Measurements from ENCODE around the gene MOSMO.

The MOSMO gene

GRCh38 chr16:22089910-22090309 is 82.0 kb downstream of the MOSMO start:
- ChIA-PET POLR2A (no interaction called here), CTCF (interaction anchor here (1.2 to 8.9 kb wide), 5 partner anchors 10 to 99 kb away, joined by 4 to 87 read pairs (median 13); no protein-coding TSS in a partner anchor)
- no peak for DNase-seq (ENCODE audit: low read depth, low spot score)

GRCh38 chr16:22091721-22092120 is 83.8 kb downstream of the MOSMO start:
- no peak for DNase-seq (ENCODE audit: low read depth, low spot score)
- no peak for TF ChIP-seq CTCF (IDR thresholded peaks at IDR 0.05; ENCODE audit: insufficient read depth, low read length, missing control alignments)
- CTCF ChIA-PET, result interaction anchor here (1.1 to 8.9 kb wide), 6 partner anchors 9 to 123 kb away, joined by 3 to 87 read pairs (median 4); no protein-coding TSS in a partner anchor
- no peak overlapping the region for H3K4me3 ChIP-seq (ENCODE audit: low read depth, low read length)
- POLR2A ChIA-PET, result interaction anchor here (0.7 kb wide), 1 partner anchor 84 kb away, joined by 4 read pairs; the partner anchor contains the start of gene MOSMO

More at GRCh38 chr16:22089910-22090309, 82.0 kb downstream of the MOSMO start:
- no peak overlapping the region for H3K4me3 ChIP-seq (ENCODE audit: low read depth, low read length)
- no peak for TF ChIP-seq CTCF (IDR thresholded peaks at IDR 0.05; ENCODE audit: insufficient read depth, low read length, missing control alignments)

- DNase-seq (ENCODE audit: low read depth, low spot score), result peak; percentile 33
- ChIA-PET POLR2A (interaction anchor here (0.7 kb wide), 1 partner anchor 85 kb away, joined by 4 read pairs; the partner anchor contains the start of gene MOSMO), CTCF (interaction anchor here (1.2 to 8.9 kb wide), 5 partner anchors 8 to 97 kb away, joined by 3 to 87 read pairs (median 6); no protein-coding TSS in a partner anchor)
- H3K4me3 ChIP-seq (ENCODE audit: low read depth, low read length), result no peak within 1 kb of the TSS
- TF ChIP-seq CTCF (IDR thresholded peaks at IDR 0.05; ENCODE audit: insufficient read depth, low read length, missing control alignments), result no peak
These were observed 84.4 kb downstream of the MOSMO start, which contains the start of gene VWA3A for GRCh38 chr16:22092143-22092933. VWA3A (plus strand) TSS chr16:22092541; CDS start chr16:22092638, 97 bp downstream.

- ChIA-PET CTCF (interaction anchor here (0.7 to 8.9 kb wide), 4 partner anchors 16 to 95 kb away, joined by 3 to 87 read pairs (median 4); no protein-coding TSS in a partner anchor), POLR2A (no interaction called here)
- no peak for TF ChIP-seq CTCF (IDR thresholded peaks at IDR 0.05; ENCODE audit: insufficient read depth, low read length, missing control alignments)
- no peak overlapping the region for H3K4me3 ChIP-seq (ENCODE audit: low read depth, low read length)
- DNase-seq (ENCODE audit: low read depth, low spot score), result no peak
These were observed 85.4 kb downstream of the MOSMO start for GRCh38 chr16:22093331-22093730.

- ChIA-PET POLR2A (no interaction called here), CTCF (interaction anchor here (0.6 to 8.9 kb wide), 4 partner anchors 16 to 94 kb away, joined by 3 to 87 read pairs (median 4); no protein-coding TSS in a partner anchor)
- no peak overlapping the region for H3K4me3 ChIP-seq (ENCODE audit: low read depth, low read length)
- no peak for DNase-seq (ENCODE audit: low read depth, low spot score)
- no peak for TF ChIP-seq CTCF (IDR thresholded peaks at IDR 0.05; ENCODE audit: insufficient read depth, low read length, missing control alignments)
These were observed 86.1 kb downstream of the MOSMO start for GRCh38 chr16:22093996-22094395.
